HepG2 (cell line): ENCODE data around the gene HIPK2. TPM values are rescaled to one million over a fixed set of nuclear protein-coding genes. Genes with fewer than 3 reads are reported as not detected.

Experiments used
- ARHGAP35 ChIP-seq: sonication (generic); formaldehyde crosslinking; IDR thresholded peaks from 2 replicates; pipeline ENCODE4 v1.9.0; 2022; ENCODE audit warnings: mild to moderate bottlenecking, inconsistent platforms, moderate library complexity, missing genetic modification reagents, borderline replicate concordance
- BCLAF1 ChIP-seq: fragments of 450-650 bp; IDR thresholded peaks from 2 replicates; pipeline ENCODE4 v1.6.1; 2017; ENCODE audit warnings: mild to moderate bottlenecking
- HNRNPH1 ChIP-seq: fragments of 200-400 bp; formaldehyde crosslinking; optimal IDR thresholded peaks from 2 replicates; pipeline ENCODE3; 2017; ENCODE audit warnings: mild to moderate bottlenecking, low read depth, low read length
- RARG ChIP-seq: sonication (generic); formaldehyde crosslinking; IDR thresholded peaks from 2 replicates; pipeline ENCODE4 v1.4.0; 2020; ENCODE audit warnings: low read depth, mild to moderate bottlenecking, missing genetic modification reagents
- RFX1 ChIP-seq: fragments of 450-650 bp; IDR thresholded peaks from 2 replicates; pipeline ENCODE4 v1.6.1; 2017
- RFX3 ChIP-seq: IDR thresholded peaks from 2 replicates; pipeline ENCODE4 v1.6.1; 2016; ENCODE audit warnings: missing biosample characterization, missing genetic modification reagents
- SPEN ChIP-seq: sonication (generic); formaldehyde crosslinking; IDR thresholded peaks from 2 replicates; pipeline ENCODE4 v1.5.1; 2020; ENCODE audit warnings: low read depth, mild to moderate bottlenecking, missing genetic modification reagents
- TBP ChIP-seq: sonication (generic); formaldehyde crosslinking; IDR thresholded peaks from 2 replicates; pipeline ENCODE4 v1.5.0; 2020; ENCODE audit warnings: missing genetic modification reagents
- ZFYVE20 ChIP-seq: sonication (generic); formaldehyde crosslinking; IDR thresholded peaks from 2 replicates; pipeline ENCODE4 v1.8.0; 2023; ENCODE audit warnings: low read depth, mild to moderate bottlenecking, moderate library complexity, missing genetic modification reagents, borderline replicate concordance
- ZNF251 ChIP-seq: sonication (generic); formaldehyde crosslinking; IDR thresholded peaks from 2 replicates; pipeline ENCODE4 v1.9.0; 2021; ENCODE audit warnings: mild to moderate bottlenecking, missing genetic modification reagents
- ZNF256 ChIP-seq: sonication (generic); formaldehyde crosslinking; conservative IDR thresholded peaks from 2 replicates; pipeline ENCODE4 v1.4.0; 2020; ENCODE audit warnings: missing genetic modification reagents
- ZNF335 ChIP-seq: sonication (generic); formaldehyde crosslinking; IDR thresholded peaks from 2 replicates; pipeline ENCODE4 v1.4.0; 2020; ENCODE audit warnings: missing genetic modification reagents
- ZNF343 ChIP-seq: sonication (generic); formaldehyde crosslinking; IDR thresholded peaks from 2 replicates; pipeline ENCODE4 v1.4.0; 2020; ENCODE audit warnings: mild to moderate bottlenecking, missing genetic modification reagents
- ZNF691 ChIP-seq: sonication (generic); formaldehyde crosslinking; IDR thresholded peaks from 2 replicates; pipeline ENCODE4 v1.4.0; 2020; ENCODE audit warnings: missing genetic modification reagents, low read depth, mild to moderate bottlenecking, borderline replicate concordance
- ZNF777 ChIP-seq: sonication (generic); formaldehyde crosslinking; IDR thresholded peaks from 2 replicates; pipeline ENCODE4 v1.4.0; 2020; ENCODE audit warnings: missing genetic modification reagents
- polyA plus RNA-seq, 8 experiments: library from polyadenylated mRNA; depleted of rRNA in 3 of 8; stranded (reverse) in 7 of 8; unstranded in 1 of 8; fragments of >200 nt; fragmentation: Illumina TruSeq in 4 of 8; extraction: Trizol in 4 of 8; gene quantifications; 2 replicates each; pipeline versions ENCODE4 v1.2.1 to v1.2.3, GENCODE V29; 2011 to 2016; ENCODE audit warnings: low read depth in 4 of 8, missing spikeins in 1 of 8, mixed read lengths in 1 of 8; ENCODE audit not compliant: insufficient read depth in 1 of 8
- total RNA-seq, 5 experiments: library from RNA; depleted of rRNA; stranded (reverse); fragments of >200 nt; fragmentation: Illumina TruSeq; extraction: Trizol; gene quantifications; 2 replicates each; pipeline ENCODE4 v1.2.3, GENCODE V29; 2016; ENCODE audit warnings: low read depth in 1 of 5
- TF ChIP-seq, protein P1 (sequence below): IDR thresholded peaks from 2 replicates; pipeline ENCODE4 v1.6.1; 2016; ENCODE audit warnings: low read depth, missing genetic modification reagents, missing compliant biosample characterization
- TF ChIP-seq, protein P2 (sequence below): sonication (generic); formaldehyde crosslinking; IDR thresholded peaks from 2 replicates; pipeline ENCODE4 v1.8.1; 2022; ENCODE audit warnings: low read depth, mild to moderate bottlenecking, missing genetic modification reagents

The HIPK2 gene
- total and polyA plus RNA-seq, 2 of the 13 experiments (the other 11 are each of a cell fraction or from before 2014, with no cell fraction given) = 14.4 to 20.2 TPM

DNA sequence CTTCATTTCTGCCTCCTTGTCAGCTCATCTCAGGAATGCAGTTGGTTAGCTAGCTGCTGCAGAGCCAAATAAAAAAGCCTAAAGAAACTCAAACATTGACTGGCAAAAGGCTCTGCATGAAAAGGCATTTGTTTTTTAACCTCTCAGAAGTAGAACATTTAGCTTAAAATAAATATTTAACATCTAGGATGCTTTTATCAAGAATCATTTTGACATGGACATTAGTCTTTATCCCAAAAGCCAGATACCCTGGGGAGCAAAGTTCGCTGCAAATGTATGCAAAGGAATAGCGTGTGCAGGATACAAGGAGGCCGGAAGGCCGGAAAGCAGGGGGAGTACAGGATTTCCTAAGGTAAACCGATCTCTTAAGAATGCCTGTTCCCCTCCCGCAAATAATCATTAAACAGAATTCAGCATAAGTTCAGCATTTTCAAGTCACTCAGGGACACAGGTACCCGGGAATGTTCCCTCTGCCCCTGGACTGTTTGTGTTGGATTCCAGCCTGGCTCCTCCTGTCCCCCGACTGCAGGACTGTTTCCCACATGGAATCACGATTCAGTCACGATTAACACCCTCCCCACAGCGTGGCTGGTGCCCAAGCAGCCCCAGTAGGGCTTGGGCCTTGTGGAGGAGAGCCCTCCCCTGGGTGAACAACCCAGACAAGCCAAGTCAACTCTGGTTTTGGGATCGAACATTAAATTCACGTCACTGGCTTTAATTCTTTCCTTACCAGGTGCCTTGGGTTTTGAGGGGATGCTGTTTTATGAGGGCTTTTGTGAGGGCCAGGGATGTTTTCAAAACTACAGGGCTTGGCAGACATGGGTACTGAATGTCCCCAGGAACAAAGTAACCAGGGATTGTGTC is 97.8 kb downstream of the HIPK2 start (continued):
- TF ChIP-seq, protein P1, sequence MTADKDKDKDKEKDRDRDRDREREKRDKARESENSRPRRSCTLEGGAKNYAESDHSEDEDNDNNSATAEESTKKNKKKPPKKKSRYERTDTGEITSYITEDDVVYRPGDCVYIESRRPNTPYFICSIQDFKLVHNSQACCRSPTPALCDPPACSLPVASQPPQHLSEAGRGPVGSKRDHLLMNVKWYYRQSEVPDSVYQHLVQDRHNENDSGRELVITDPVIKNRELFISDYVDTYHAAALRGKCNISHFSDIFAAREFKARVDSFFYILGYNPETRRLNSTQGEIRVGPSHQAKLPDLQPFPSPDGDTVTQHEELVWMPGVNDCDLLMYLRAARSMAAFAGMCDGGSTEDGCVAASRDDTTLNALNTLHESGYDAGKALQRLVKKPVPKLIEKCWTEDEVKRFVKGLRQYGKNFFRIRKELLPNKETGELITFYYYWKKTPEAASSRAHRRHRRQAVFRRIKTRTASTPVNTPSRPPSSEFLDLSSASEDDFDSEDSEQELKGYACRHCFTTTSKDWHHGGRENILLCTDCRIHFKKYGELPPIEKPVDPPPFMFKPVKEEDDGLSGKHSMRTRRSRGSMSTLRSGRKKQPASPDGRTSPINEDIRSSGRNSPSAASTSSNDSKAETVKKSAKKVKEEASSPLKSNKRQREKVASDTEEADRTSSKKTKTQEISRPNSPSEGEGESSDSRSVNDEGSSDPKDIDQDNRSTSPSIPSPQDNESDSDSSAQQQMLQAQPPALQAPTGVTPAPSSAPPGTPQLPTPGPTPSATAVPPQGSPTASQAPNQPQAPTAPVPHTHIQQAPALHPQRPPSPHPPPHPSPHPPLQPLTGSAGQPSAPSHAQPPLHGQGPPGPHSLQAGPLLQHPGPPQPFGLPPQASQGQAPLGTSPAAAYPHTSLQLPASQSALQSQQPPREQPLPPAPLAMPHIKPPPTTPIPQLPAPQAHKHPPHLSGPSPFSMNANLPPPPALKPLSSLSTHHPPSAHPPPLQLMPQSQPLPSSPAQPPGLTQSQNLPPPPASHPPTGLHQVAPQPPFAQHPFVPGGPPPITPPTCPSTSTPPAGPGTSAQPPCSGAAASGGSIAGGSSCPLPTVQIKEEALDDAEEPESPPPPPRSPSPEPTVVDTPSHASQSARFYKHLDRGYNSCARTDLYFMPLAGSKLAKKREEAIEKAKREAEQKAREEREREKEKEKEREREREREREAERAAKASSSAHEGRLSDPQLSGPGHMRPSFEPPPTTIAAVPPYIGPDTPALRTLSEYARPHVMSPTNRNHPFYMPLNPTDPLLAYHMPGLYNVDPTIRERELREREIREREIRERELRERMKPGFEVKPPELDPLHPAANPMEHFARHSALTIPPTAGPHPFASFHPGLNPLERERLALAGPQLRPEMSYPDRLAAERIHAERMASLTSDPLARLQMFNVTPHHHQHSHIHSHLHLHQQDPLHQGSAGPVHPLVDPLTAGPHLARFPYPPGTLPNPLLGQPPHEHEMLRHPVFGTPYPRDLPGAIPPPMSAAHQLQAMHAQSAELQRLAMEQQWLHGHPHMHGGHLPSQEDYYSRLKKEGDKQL = no peak
- TF ChIP-seq HNRNPH1 = no peak
- TF ChIP-seq ARHGAP35 (CRISPR knock-in tag) = no peak
- no peak for TF ChIP-seq TBP (CRISPR knock-in tag)
- TF ChIP-seq, protein P2, sequence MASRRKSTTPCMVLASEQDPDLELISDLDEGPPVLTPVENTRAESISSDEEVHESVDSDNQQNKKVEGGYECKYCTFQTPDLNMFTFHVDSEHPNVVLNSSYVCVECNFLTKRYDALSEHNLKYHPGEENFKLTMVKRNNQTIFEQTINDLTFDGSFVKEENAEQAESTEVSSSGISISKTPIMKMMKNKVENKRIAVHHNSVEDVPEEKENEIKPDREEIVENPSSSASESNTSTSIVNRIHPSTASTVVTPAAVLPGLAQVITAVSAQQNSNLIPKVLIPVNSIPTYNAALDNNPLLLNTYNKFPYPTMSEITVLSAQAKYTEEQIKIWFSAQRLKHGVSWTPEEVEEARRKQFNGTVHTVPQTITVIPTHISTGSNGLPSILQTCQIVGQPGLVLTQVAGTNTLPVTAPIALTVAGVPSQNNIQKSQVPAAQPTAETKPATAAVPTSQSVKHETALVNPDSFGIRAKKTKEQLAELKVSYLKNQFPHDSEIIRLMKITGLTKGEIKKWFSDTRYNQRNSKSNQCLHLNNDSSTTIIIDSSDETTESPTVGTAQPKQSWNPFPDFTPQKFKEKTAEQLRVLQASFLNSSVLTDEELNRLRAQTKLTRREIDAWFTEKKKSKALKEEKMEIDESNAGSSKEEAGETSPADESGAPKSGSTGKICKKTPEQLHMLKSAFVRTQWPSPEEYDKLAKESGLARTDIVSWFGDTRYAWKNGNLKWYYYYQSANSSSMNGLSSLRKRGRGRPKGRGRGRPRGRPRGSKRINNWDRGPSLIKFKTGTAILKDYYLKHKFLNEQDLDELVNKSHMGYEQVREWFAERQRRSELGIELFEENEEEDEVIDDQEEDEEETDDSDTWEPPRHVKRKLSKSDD (CRISPR knock-in tag) = no peak
- no peak for TF ChIP-seq ZNF343 (CRISPR knock-in tag)
- TF ChIP-seq ZNF251 (CRISPR knock-in tag) = no peak
- TF ChIP-seq SPEN (CRISPR knock-in tag) = no peak
- TF ChIP-seq BCLAF1 = no peak
- no peak for TF ChIP-seq ZNF777 (CRISPR knock-in tag)
- TF ChIP-seq RFX3 (CRISPR knock-in tag) = no peak
- no peak for TF ChIP-seq RARG (CRISPR knock-in tag)
- TF ChIP-seq ZNF256 = no peak
- TF ChIP-seq RFX1 = no peak
- TF ChIP-seq ZNF335 = no peak
- TF ChIP-seq ZFYVE20 (CRISPR knock-in tag) = no peak
- no peak for TF ChIP-seq ZNF691
